ENCODE data around the gene TKT.

TKT gene

DNA sequence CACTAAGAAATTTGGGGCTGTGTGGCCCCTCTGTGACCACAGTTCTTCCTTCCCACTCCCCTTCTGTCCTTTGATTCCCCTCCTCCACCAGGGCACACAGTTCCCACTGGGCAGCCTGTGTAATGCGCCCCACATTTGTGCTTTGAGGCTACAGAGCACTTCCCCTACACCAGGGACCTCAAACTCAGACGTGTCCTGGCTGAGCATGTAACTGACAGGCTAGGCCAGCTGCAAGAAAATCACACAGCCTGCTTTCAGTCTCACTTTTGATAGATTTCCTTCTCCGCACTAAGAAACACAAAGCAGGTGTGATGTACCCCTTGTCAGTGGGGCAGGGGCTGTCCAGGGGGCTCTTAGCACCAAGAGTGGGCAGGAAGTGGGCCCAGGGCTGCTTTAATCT lies 65.2 kb downstream of the TKT start:
- DNase-seq: no peak
- in situ Hi-C loops (cut with HindIII; ENCODE audit: low pct_ligation_motif_present, low pct_unique_long_range_greater_than_20kb, low sequenced_read_pairs): no loop called here

DNA sequence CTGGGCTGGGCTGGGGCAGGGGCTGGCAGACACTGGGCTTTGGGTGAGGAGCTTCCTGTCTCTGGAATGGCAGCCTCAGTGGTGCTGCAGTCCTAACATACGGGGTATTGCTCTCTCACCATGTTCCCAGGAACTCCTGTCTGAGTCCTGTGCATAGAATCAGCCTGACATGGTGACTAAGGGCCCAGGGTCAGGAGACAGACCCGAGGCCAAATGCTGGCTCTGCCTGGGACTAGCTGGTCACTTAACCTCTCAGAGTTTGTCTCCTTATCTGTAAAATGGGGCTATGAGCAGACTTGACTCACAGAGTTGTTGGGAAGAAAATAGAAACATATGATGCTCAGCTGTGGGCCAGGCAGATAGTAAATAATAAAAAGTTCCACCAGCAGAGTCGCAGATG lies 66.5 kb downstream of the TKT start:
- in situ Hi-C loops (cut with HindIII; ENCODE audit: low pct_ligation_motif_present, low pct_unique_long_range_greater_than_20kb, low sequenced_read_pairs): no loop called here
- no peak for DNase-seq

DNA sequence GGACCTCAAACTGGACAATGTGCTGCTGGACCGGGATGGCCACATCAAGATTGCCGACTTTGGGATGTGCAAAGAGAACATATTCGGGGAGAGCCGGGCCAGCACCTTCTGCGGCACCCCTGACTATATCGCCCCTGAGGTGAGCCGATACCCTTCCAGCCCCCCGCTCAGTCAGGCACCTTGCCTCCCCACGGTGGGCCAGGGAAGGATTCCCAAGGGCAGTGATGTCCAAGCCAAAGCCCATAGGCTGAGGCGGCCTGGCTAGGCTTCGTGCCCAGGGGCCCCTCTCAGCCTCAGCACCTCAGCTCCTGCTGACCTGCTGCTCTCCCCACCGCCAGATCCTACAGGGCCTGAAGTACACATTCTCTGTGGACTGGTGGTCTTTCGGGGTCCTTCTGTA lies 67.1 kb downstream of the TKT start:
- in situ Hi-C loops (cut with HindIII; ENCODE audit: low pct_ligation_motif_present, low pct_unique_long_range_greater_than_20kb, low sequenced_read_pairs): no loop called here
- no peak for DNase-seq

DNA sequence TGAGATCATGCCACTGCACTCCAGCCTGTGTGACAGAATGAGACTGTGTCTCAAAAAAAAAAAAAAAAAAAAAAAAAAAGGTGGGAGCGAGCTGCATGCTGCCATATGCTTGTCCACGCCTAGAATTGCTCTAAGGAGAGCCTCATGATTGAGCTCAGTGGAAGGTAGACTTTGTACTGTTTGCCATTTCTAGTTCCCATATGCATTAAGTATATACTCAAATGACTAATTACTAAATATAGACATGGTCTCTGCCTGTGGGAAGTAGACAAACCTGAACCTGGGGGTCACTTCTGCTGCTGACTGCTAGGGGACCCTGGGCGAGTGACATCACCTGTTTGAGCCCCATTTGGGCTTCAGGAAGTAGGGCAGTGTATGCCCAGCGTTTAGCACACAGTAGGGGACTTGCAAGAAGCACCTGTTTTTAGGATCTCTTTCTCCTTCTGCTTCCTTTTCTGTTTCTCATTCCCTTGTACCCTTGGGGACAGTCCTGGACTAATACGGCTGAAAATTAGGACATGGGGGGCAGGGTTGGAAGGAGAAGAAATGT lies 67.6 kb downstream of the TKT start:
- no peak for DNase-seq
- in situ Hi-C loops (cut with HindIII; ENCODE audit: low pct_ligation_motif_present, low pct_unique_long_range_greater_than_20kb, low sequenced_read_pairs): no loop called here

DNA sequence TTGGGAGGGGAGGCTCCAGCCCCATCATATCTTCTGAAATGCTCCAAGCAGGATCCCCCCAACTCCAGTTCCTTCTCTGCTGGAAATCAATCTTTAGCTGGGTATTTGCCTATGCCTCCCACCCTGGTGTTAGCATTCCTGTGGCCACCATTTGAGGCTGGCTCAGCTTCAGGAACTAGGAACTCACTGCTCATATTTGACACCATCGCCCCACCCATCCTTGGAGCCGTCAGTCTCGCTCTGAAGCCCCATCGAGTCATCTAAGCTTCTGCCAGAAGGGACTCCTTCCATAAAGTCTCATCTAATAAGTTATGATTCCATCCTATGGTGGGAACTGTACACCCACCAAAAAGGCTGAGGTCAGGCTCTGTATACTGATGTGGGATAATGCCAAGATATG lies 68.4 kb downstream of the TKT start:
- DNase-seq: no peak
- in situ Hi-C loops (cut with HindIII; ENCODE audit: low pct_ligation_motif_present, low pct_unique_long_range_greater_than_20kb, low sequenced_read_pairs): no loop called here

DNA sequence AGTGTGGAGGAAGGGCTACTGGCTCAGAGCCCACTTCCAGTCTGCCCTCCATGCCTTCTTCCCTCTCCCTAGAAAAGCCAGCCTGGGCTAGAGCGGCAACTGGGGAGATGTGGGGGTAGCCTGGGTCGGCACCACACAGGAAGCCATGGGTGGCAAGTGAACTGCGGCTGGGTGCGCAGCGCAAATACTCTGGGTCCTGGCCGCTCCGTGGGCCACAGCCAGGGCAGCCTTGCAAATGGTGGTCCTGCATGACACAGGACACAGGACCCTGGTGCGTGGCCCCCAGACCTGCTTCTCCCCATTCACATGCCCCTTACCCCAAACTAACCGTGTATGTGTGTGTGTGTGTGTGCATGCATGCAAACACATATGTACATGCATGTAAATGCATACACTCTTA lies 69.1 kb downstream of the TKT start:
- no peak for DNase-seq
- in situ Hi-C loops (cut with HindIII; ENCODE audit: low pct_ligation_motif_present, low pct_unique_long_range_greater_than_20kb, low sequenced_read_pairs): no loop called here

DNA sequence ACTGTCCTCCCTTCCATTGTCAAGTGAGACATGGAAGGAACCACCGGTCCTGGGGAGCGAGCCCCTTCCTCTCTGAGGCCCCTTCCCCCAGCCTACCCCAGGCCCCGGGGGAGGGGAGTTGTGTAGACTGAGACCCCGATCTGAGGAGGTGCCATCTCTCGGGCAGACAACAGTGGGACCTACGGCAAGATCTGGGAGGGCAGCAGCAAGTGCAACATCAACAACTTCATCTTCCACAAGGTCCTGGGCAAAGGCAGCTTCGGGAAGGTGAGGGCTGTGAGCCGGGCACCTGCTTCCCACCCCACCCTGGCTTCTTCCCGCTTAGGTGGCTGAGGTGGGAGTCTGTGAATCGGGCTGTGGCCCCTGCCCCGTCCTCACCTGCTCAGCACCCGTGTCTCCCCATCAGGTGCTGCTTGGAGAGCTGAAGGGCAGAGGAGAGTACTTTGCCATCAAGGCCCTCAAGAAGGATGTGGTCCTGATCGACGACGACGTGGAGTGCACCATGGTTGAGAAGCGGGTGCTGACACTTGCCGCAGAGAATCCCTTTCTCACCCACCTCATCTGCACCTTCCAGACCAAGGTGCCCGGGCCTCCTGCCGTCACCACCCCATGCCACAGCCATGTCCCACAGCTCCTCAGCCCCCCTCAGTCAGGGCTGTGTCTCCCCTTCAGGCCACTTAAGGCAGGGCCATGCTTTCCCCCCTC lies 69.9 kb downstream of the TKT start:
- no peak for DNase-seq
- in situ Hi-C loops (cut with HindIII; ENCODE audit: low pct_ligation_motif_present, low pct_unique_long_range_greater_than_20kb, low sequenced_read_pairs): no loop called here

DNA sequence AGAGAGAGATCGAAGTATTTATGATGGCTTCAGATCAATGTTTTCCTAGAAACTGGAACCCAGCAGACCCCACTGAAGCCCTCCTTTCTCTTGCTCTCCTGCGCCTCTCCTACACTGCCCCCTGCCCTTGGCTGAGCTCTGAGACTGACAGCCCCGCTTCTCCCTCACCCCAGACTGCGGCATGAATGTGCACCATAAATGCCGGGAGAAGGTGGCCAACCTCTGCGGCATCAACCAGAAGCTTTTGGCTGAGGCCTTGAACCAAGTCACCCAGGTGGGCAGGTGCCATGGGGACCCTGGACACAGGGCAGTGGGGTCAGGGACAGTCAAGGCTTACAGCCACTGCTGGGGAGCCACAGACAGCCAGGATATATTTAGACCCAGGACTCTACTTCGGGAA lies 71.1 kb downstream of the TKT start:
- in situ Hi-C loops (cut with HindIII; ENCODE audit: low pct_ligation_motif_present, low pct_unique_long_range_greater_than_20kb, low sequenced_read_pairs): no loop called here
- DNase-seq: no peak

DNA sequence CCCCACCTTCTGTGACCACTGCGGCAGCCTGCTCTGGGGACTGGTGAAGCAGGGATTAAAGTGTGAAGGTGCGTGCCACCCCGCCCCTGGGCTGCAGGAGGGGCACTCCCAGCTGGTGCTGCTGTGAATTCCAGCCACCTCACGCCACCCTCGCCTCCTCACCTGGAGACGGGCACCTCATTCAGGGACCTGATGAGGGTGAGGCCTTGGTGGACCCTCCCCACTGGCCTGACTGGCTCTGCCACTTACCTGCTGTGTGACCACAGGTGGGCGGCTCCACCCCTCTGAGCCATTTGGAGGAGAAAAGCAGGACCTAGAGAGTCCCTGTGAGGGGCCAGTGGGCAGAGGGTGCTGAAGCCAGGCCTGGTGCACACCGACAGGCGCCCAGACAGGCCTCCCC lies 72.3 kb downstream of the TKT start:
- in situ Hi-C loops (cut with HindIII; ENCODE audit: low pct_ligation_motif_present, low pct_unique_long_range_greater_than_20kb, low sequenced_read_pairs): no loop called here

DNA sequence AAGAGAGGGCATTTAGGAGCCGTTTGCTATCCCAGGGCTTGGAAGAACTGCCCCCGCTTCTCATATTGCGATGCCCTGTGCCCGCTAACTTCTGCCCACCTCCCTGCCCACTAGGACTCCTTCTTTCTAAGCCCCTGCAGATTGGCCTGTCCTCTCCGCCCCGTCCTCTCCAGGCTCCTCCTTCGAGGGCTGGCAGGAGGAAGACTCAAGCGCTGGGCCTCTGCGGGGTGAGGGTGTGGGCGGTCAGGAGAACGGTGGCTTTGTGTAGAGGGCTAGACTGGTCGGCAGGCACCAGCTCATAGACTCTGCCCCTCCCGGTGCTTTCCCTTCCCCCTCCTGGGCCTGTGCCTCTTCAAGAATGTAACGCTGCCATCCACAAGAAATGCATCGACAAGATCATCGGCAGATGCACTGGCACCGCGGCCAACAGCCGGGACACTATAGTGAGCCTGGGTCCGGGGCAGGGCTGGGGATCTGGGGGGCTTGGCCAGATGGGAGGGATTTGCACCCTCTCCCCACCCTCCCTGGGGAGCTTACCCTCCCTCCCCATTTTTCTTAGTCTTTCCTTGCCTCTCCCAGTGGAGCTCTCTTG lies 73.0 kb downstream of the TKT start:
- in situ Hi-C loops (cut with HindIII; ENCODE audit: low pct_ligation_motif_present, low pct_unique_long_range_greater_than_20kb, low sequenced_read_pairs): no loop called here
- no peak for DNase-seq

More for the DNA sequence above, 72.3 kb downstream of the TKT start:
- DNase-seq: no peak

DNA sequence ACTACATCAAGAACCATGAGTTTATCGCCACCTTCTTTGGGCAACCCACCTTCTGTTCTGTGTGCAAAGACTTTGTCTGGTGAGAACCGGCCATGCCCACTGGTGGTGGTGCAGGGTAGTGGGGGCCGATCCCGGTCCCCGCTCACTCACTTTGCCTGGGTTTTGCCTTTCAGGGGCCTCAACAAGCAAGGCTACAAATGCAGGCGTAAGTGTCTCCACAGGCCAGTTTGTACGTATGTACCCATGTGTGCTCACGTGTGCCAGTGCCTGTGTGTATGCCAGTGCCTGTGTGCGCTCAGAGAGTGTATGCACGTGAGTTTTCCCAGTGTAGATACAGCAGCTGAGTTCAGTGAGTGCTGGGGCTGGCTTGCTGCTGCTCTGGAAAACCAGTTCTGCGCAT lies 74.3 kb downstream of the TKT start:
- in situ Hi-C loops (cut with HindIII; ENCODE audit: low pct_ligation_motif_present, low pct_unique_long_range_greater_than_20kb, low sequenced_read_pairs): no loop called here
- no peak for DNase-seq

DNA sequence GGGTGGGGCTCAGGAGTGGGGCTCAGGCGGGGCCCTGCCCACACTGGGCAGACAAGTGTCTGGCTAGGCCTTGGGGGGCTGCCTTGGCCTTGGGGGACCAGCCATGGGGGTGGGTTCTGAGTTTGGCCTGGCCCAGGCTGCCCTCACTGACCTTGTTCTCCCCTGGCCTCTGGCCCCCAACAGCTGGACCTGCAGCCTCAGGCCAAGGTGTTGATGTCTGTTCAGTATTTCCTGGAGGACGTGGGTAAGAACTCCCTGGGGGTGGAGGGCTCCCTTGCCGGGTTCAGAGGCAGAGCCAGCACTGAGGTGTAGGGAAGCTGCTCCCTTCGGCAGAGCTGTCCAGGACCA lies 74.8 kb downstream of the TKT start:
- no peak for DNase-seq
- in situ Hi-C loops (cut with HindIII; ENCODE audit: low pct_ligation_motif_present, low pct_unique_long_range_greater_than_20kb, low sequenced_read_pairs): no loop called here

DNA sequence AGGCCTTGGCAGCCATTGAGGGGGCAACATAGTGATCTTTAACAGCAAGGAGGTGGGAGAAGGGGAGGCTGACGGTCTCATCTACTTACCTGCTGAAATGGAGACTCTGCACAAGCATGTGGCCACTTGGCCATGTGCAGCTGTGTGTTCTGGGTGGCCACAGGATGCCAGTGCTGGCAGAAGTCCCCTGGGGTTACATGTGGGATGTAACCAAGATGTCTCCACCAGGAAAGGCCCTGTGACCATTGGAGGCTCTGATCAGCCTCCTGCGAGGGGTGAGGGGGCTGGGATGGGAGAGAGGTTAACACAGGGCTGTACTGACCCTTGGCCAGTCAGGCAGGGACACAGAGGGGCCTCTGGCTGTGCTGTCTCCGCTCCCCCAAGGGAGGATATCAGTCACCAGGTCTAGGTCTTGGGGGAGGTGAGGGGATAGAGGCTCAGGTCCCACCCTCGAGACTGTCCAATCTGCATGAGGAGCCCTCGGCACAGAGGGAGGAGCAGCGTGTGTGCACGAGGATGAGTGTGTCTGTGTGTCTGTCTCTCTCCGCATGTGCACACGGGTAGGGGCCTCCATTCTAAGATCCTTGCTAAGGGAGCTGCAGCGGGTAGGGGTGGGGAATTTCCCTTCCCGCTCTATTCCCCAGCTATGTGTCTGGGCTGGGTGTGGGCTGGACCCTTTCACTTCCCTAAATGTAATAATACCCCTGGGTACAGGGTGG lies 75.4 kb downstream of the TKT start:
- DNase-seq: no peak
- in situ Hi-C loops (cut with HindIII; ENCODE audit: low pct_ligation_motif_present, low pct_unique_long_range_greater_than_20kb, low sequenced_read_pairs): no loop called here

DNA sequence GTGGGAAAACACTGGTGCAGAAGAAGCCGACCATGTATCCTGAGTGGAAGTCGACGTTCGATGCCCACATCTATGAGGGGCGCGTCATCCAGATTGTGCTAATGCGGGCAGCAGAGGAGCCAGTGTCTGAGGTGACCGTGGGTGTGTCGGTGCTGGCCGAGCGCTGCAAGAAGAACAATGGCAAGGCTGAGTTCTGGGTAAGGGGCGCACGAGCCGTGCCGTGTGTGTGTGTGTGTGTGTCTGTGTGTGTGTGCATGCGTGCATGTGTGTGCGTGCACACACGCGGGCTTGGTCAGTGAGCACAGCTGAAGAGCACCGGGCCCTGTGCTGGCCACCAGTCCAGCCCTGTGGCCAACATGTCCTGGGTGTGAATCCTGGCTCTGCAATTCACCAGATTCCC lies 76.2 kb downstream of the TKT start:
- in situ Hi-C loops (cut with HindIII; ENCODE audit: low pct_ligation_motif_present, low pct_unique_long_range_greater_than_20kb, low sequenced_read_pairs): no loop called here
- no peak for DNase-seq

DNA sequence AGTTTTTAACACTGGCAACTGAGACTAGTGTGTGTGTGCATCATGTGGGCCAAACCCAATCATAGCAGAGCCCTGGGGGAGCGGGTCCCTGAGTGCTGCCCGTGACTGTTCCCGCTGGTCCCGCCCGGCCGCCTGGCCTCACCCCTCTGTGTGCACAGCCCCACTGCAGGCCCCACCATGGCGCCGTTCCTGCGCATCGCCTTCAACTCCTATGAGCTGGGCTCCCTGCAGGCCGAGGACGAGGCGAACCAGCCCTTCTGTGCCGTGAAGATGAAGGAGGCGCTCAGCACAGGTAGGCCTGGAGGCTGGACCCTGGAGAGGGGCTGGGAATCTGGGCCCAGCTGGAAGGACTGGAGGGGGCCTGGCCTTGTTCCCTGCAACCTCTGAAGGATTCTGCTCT lies 77.6 kb downstream of the TKT start:
- no peak for DNase-seq
- in situ Hi-C loops (cut with HindIII; ENCODE audit: low pct_ligation_motif_present, low pct_unique_long_range_greater_than_20kb, low sequenced_read_pairs): no loop called here

DNA sequence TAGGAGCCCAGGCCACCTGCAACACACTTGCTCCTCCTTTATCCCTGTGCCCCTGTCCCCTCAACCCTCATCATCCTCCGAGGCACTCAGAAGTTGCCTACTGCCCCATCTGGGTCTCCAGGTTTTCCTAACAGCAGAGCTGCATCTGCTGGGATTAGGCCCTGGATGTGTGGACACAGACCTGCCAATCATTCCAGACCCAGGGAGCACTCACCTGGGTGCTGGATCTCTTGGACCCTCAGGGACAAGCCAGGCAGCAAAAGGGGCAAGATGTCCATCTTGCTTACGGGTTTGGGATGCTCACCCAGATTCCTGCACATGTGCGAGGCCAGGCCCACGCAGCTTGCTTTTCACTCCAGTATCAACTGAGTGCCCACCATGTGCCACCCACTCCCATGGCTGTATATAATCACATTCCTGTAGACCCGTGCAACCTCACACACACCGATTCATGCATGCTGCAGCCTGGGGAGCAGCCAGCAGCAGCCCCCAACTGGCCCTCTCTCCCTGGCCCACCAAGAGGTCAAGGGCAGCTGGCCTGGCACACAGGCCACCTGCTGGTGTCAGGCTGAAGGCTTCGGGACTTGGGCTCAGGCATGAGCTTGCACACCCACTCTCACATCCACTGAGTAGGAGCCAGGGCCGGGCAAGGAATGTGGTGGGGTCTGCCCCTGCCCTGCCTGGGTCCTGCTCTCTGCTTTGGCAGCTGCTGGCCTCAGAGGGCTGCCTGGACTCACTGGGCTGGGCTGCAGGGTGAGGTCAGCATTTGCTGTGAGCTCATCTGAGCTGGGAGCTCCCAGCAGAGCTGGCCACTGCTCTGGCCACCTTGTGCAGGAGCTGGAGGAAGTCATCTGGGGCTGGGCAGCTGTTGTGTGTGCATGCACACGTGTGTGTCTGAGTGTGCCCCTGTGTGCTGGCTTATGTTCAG lies 79.9 kb downstream of the TKT start:
- in situ Hi-C loops (cut with HindIII; ENCODE audit: low pct_ligation_motif_present, low pct_unique_long_range_greater_than_20kb, low sequenced_read_pairs): no loop called here
- DNase-seq: no peak

Data from ACHN (cell line).